ENCODE results near the gene AP1M1. TPM values are rescaled to one million over a fixed set of nuclear protein-coding genes. Genes with fewer than 3 reads are reported as not detected.

The AP1M1 gene
- polyA plus RNA-seq (ENCODE audit: insufficient read length in 3 of 3): 10 to 100 TPM; 54.3 to 70.2 (median 67.7) TPM
- long read RNA-seq, donor 1, full-length matches to known transcripts: 27 of 27 reads
- long read RNA-seq, donor 1, partial matches to known transcripts: 0 of 27 reads
- long read RNA-seq, donor 1, other reads (novel, unspliced or antisense): 0 of 27 reads
- long read RNA-seq, donor 2, full-length matches to known transcripts: 15 of 15 reads
- long read RNA-seq, donor 2, partial matches to known transcripts: 0 of 15 reads
- long read RNA-seq, donor 2, other reads (novel, unspliced or antisense): 0 of 15 reads
- long read RNA-seq, donor 3, full-length matches to known transcripts: 33 of 33 reads
- long read RNA-seq, donor 3, partial matches to known transcripts: 0 of 33 reads
- long read RNA-seq, donor 3, other reads (novel, unspliced or antisense): 0 of 33 reads
- long read RNA-seq, donor 4, full-length matches to known transcripts: 17 of 17 reads
- long read RNA-seq, donor 4, partial matches to known transcripts: 0 of 17 reads
- long read RNA-seq, donor 4, other reads (novel, unspliced or antisense): 0 of 17 reads
- long read RNA-seq, donor 5, full-length matches to known transcripts: 22 of 22 reads
- long read RNA-seq, donor 5, partial matches to known transcripts: 0 of 22 reads
- long read RNA-seq, donor 5, other reads (novel, unspliced or antisense): 0 of 22 reads
- long read RNA-seq, donor 6, full-length matches to known transcripts: 14 of 14 reads
- long read RNA-seq, donor 6, partial matches to known transcripts: 0 of 14 reads
- long read RNA-seq, donor 6, other reads (novel, unspliced or antisense): 0 of 14 reads
- long read RNA-seq, donor 7, full-length matches to known transcripts: 22 of 22 reads
- long read RNA-seq, donor 7, partial matches to known transcripts: 0 of 22 reads
- long read RNA-seq, donor 7, other reads (novel, unspliced or antisense): 0 of 22 reads
- long read RNA-seq, donor 8: 0 reads
- long read RNA-seq, donor 9, full-length matches to known transcripts: 8 of 13 reads
- long read RNA-seq, donor 9, partial matches to known transcripts: 5 of 13 reads
- long read RNA-seq, donor 9, other reads (novel, unspliced or antisense): 0 of 13 reads
- long read RNA-seq, donor 10, full-length matches to known transcripts: 12 of 12 reads
- long read RNA-seq, donor 10, partial matches to known transcripts: 0 of 12 reads
- long read RNA-seq, donor 10, other reads (novel, unspliced or antisense): 0 of 12 reads
- long read RNA-seq, donor 11, full-length matches to known transcripts: 10 of 10 reads
- long read RNA-seq, donor 11, partial matches to known transcripts: 0 of 10 reads
- long read RNA-seq, donor 11, other reads (novel, unspliced or antisense): 0 of 10 reads
- long read RNA-seq, donor 12, full-length matches to known transcripts: 14 of 14 reads
- long read RNA-seq, donor 12, partial matches to known transcripts: 0 of 14 reads
- long read RNA-seq, donor 12, other reads (novel, unspliced or antisense): 0 of 14 reads
- long read RNA-seq, donor 13: 0 reads
- long read RNA-seq, donor 14, full-length matches to known transcripts: 14 of 20 reads
- long read RNA-seq, donor 14, partial matches to known transcripts: 6 of 20 reads
- long read RNA-seq, donor 14, other reads (novel, unspliced or antisense): 0 of 20 reads
- long read RNA-seq, donor 15, full-length matches to known transcripts: 11 of 11 reads
- long read RNA-seq, donor 15, partial matches to known transcripts: 0 of 11 reads
- long read RNA-seq, donor 15, other reads (novel, unspliced or antisense): 0 of 11 reads
- long read RNA-seq, donor 16, full-length matches to known transcripts: 46 of 46 reads
- long read RNA-seq, donor 16, partial matches to known transcripts: 0 of 46 reads
- long read RNA-seq, donor 16, other reads (novel, unspliced or antisense): 0 of 46 reads

DNA sequence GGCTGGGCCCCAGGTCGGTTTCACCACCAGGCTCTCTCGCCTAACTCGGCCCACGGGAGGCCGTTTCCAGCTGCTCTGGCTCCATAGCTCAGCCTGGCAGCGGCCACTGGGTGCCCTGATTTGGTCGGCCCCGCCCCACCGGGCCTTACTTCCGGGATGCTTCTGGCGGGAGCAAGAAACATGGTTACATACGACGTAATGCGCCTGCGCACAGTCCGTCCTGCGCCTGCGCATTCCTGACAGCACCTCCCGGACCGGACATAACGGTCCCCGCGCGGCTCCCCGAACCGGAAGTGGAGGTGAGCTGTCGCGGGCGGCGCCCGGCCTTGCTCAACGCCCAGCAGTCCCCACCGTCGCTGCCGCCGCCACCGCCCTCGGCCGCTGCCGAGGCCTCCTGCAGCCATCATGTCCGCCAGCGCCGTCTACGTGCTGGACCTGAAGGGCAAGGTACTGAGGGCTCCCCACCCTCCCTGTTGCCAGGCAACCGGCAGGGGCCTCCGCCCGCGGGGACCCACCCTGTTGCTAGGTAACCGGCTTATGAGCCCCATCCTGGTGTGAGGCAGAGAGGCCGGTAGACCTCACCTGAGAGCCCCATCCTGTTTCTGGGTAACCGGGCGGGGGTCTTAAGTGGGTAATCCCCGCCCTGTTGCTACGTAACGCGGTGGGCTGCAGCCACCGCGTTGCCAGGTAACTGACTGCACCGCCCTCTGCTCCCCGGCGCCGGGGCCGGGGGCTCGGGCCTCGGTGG, at the start of gene AP1M1:
TSS of gene AP1M1 (plus strand) at position 290 of the 748 bp plus-strand sequence. CDS start at position 406, 116 bp downstream.
- peak; percentile 89 to 96 (median 95) for DNase-seq (ENCODE audit: extremely low read depth in 1 of 11, low read depth in 9 of 11, low spot score in 4 of 11)

DNA sequence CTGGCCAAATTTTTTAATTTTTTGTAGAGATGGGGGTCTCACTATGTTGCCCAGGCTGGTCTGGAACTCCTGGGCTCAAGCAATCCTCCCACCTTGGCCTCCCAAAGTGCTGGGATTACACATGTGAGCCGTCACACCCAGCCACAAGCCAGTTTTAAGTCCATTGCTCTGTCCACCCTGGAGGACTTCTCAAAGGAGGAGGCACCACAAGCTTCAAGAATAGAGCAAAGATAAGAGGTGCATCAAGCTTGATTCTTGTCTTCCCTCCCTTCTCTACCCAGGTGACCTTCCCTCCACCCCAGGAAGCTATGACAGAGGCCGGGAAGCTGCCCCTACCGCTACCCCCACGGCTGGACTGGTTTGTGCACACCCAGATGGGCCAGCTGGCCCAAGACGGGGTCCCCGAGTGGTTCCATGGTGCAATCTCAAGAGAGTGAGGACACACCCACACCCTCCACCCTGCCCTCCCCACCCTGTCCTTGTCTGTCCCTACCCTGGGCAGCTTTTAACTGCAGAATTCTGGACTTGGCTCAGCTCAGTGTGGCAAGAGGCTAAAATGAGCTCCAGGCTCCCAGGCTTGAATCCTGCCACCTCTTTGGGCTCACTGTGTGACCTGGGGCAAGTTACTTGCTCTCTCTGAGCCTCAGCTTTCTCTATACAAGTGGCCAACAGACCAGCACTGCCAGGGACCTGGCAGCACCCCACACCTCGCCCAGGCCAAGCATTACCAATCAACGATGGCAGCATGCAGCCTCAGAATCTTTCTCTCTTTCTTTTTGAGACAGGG, 49.1 kb upstream of the AP1M1 start:
- no peak for DNase-seq (ENCODE audit: extremely low read depth in 1 of 11, low read depth in 9 of 11, low spot score in 4 of 11)

DNA sequence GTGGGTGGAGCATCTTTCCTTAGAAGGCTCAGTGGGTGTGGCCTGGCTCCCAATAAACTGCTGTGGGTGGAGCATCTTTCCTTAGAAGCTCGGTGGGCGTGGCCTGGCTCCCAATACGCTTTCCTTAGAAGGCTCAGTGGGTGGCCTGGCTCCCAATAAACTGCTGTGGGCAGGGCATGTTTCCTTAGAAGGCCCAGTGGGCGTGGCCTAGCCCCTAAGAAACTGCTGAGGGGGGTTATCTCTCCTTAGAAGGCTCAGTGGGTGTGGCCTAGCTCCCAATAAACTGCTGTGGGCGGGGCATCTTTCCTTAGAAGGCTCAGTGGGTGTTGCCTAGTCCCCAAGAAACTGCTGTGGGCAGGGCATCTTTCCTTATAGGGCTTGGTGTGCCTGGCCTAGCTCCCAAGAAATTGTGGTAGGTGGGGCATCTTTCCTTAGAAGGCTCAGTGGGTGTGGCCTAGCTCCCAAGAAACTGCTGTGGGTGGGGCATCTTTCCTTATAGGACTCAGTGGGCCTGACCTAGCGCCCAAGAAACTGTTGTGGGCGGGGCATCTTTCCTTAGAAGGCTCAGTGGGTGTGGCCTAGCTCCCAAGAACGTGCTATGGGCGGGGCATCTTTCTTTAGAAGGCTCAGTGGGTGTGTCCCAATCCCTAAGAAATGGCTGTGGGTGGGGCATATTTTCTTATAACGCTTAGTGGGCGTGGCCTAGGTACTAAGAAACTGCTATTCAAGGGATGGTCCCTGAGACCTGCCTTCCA, 44.0 kb upstream of the AP1M1 start:
- DNase-seq (ENCODE audit: extremely low read depth in 1 of 11, low read depth in 9 of 11, low spot score in 4 of 11): no peak

DNA sequence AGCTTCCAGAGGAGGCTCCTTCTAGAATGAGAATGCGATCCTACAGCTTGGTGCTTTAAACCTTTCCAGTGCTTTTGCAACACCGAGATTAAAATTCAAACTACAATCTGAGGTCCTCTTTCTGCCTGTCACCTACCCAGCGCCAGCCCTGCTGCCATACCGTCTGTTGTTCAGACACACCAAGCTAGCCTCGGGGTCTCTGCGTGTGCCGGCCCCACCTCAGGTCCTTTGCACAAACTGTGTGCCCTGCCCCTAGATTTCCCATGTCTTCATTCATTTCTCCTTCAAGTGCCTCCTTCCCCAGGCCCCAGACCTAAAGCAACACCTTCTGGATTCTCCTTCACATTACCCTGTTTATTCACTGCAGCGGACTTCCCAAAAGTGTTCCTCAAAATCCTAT, 43.2 kb upstream of the AP1M1 start:
- no peak for DNase-seq (ENCODE audit: extremely low read depth in 1 of 11, low read depth in 9 of 11, low spot score in 4 of 11)

GRCh38 chr19:16155128-16155527, 42.6 kb upstream of the AP1M1 start:
- no peak for DNase-seq (ENCODE audit: extremely low read depth in 1 of 11, low read depth in 9 of 11, low spot score in 4 of 11)

DNA sequence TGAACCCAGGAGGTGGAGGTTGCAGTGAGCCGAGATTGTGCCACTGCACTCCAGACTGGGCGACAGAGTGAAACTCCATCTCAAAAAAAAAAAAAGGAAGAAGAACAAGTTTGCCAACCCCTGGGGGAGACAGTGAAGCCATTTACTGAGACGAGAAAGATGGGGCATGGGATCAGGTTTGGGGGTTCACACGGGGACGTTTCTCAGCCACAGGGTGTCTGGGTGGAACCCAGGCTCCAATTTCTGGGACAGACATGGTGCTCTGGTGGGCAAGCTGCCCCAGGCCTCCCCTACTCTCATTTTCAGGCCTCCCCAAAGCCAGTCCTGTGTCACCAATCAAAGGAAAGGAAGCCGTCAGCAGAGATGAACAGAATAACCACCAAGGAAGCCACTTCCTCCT, 40.8 kb upstream of the AP1M1 start:
- no peak for DNase-seq (ENCODE audit: extremely low read depth in 1 of 11, low read depth in 9 of 11, low spot score in 4 of 11)

DNA sequence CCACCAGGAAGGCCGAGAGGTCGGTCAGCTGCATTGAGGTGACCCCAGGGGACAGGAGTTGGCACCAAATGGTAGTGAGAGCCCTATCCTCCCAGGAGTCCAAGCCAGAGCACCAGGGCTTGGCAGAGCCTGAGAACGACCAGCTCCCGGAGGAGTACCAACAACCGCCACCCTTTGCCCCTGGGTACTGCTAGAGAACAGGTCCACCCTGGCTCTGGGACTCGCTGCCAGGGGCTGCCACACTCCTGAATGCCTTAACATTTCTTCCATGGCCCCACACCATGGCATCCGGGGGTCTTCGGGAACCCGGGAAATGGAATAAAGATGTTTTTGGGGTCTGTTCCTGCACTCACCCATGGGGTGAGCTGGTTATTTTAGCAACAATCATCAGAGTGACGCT, 40.1 kb upstream of the AP1M1 start:
- DNase-seq (ENCODE audit: extremely low read depth in 1 of 11, low read depth in 9 of 11, low spot score in 4 of 11): no peak

- DNase-seq (ENCODE audit: extremely low read depth in 1 of 11, low read depth in 9 of 11, low spot score in 4 of 11): no peak
Observed at GRCh38 chr19:16159655-16160054, 38.1 kb upstream of the AP1M1 start.

- DNase-seq (ENCODE audit: extremely low read depth in 1 of 11, low read depth in 9 of 11, low spot score in 4 of 11): no peak
Observed at GRCh38 chr19:16160445-16160942, 37.2 kb upstream of the AP1M1 start.

DNA sequence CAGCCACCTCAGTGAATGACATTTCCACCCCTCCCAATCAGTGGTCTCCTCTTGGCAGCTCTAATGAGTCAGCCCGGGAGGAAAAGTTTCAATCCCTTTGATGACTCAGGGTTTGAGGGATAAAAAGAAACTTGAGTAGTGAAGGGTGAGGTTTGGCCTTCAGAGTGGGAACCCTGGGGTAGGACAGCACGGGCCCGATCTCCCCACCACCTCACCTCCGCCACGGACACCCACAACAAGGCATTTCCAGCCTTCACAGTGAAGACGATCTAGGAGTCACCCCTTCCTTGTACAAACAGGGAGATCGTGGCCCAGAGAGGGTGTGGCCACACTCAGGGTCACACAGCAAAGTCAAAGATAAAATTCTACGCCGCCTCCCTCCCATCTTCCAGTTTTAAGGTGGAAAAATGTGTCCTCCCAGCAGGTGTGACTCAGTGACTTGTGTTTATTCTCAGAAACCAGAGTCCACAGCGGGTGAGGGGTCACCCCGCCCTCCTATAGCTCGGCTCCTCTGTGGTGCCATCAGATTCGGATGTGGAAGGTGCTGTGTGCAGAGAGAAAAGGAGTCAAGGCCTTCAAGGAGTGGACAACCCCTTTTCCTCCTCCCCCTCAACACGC, 36.7 kb upstream of the AP1M1 start:
- no peak for DNase-seq (ENCODE audit: extremely low read depth in 1 of 11, low read depth in 9 of 11, low spot score in 4 of 11)

- no peak for DNase-seq (ENCODE audit: extremely low read depth in 1 of 11, low read depth in 9 of 11, low spot score in 4 of 11)
Observed at GRCh38 chr19:16161840-16162239, 35.9 kb upstream of the AP1M1 start.

DNA sequence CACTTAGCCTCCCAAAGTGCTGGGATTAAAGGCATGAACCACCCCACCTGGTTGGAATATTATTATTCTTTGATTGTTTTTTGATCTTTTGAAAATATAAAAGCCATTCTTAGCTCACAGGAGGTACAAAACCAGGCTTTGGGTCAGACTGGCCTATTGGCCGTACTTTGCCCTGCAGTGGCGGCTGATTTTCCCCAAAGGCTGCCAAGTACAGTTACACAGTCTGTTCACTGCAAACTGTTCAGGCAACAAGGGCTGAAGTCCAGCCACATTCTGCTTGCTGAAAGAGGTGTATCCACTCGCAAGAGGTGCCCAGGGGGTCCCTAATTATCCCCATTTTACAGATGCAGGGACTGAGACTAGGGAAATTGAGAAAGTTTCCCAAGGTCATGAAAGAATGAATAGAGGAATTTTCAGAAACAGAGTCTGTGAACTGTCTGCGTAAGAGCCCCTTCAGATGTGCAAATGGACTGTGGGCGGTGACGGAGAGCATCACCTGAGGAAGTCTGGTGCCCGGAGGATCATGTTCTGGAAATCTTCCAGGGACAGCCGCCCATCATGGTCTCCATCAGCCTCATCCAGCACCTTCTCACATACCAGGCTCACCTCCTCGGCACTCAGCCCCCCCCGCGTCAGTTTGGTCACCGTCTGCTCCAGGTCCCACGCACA, 33.4 kb upstream of the AP1M1 start:
- DNase-seq (ENCODE audit: extremely low read depth in 1 of 11, low read depth in 9 of 11, low spot score in 4 of 11): no peak

DNA sequence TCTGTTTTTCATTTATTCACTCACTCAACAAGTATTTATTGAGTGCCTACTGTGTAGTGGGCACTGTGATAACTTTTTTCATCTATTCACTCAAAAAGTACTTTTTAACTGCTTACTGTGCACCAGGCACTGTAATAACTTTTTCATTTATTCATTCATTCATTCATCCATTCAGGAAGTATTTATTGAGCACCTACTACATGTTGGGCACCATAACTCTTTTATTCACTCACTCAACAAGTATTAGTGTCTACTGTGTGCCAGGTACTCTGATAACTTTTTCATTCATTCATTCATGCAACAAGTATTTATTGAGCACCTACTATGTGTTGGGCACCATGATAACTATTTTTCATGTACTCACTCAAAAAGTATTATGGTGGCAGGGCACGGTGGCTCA, 31.3 kb upstream of the AP1M1 start:
- no peak for DNase-seq (ENCODE audit: extremely low read depth in 1 of 11, low read depth in 9 of 11, low spot score in 4 of 11)

- DNase-seq (ENCODE audit: extremely low read depth in 1 of 11, low read depth in 9 of 11, low spot score in 4 of 11): no peak
Observed at GRCh38 chr19:16167055-16167454, 30.7 kb upstream of the AP1M1 start.
